WI38 (cell line): ENCODE data around the gene PKD1L1.
"Not testable (repeated sequence)": the region's sequence is repeated elsewhere in the genome, so short reads cannot be mapped to it uniquely, and the experiment has no call there.

Experiments
- H3K4me3 ChIP-seq: 2 replicates; pipeline ENCODE4 v1.5.1; 2011; ENCODE audit warnings: low read depth, mild to moderate bottlenecking, control low read depth, low read length
- CTCF ChIP-seq: IDR thresholded peaks from 2 replicates; pipeline ENCODE4 v1.5.1; 2012; ENCODE audit warnings: low read depth, mild to moderate bottlenecking, control low read depth, low read length

PKD1L1 gene

GRCh38 chr7:47924266-47924665 is 24.0 kb downstream of the PKD1L1 start:
- no peak overlapping the region for H3K4me3 ChIP-seq
- TF ChIP-seq CTCF, result no peak

GRCh38 chr7:47923081-47923875 is 25.0 kb downstream of the PKD1L1 start:
- not testable (repeated sequence) for H3K4me3 ChIP-seq

GRCh38 chr7:47916514-47916913 is 31.8 kb downstream of the PKD1L1 start:
- H3K4me3 ChIP-seq, result not testable (repeated sequence)

GRCh38 chr7:47915616-47915976 is 32.7 kb downstream of the PKD1L1 start:
- no peak for TF ChIP-seq CTCF
- no peak overlapping the region for H3K4me3 ChIP-seq

GRCh38 chr7:47914717-47915615 is 33.3 kb downstream of the PKD1L1 start:
- TF ChIP-seq CTCF, result no peak
- no peak overlapping the region for H3K4me3 ChIP-seq

GRCh38 chr7:47912332-47912731 is 35.9 kb downstream of the PKD1L1 start:
- H3K4me3 ChIP-seq, result no peak overlapping the region
- TF ChIP-seq CTCF, result no peak

- no peak overlapping the region for H3K4me3 ChIP-seq
- no peak for TF ChIP-seq CTCF
Observed at GRCh38 chr7:47908720-47909119, 39.5 kb downstream of the PKD1L1 start.

- no peak overlapping the region for H3K4me3 ChIP-seq
- no peak for TF ChIP-seq CTCF
Observed at GRCh38 chr7:47907981-47908616, 40.2 kb downstream of the PKD1L1 start.
